Astrocyte (in vitro differentiated cells and primary cell): ENCODE measurements around the gene IQSEC3. TPM values are rescaled to one million over a fixed set of nuclear protein-coding genes. Genes with fewer than 3 reads are reported as not detected.
"Not testable (repeated sequence)": the region's sequence is repeated elsewhere in the genome, so short reads cannot be mapped to it uniquely, and the experiment has no call there.

Experiments
- DNase-seq: peaks from one replicate; pipeline ENCODE4 v3.0.0-alpha.2; 2010; ENCODE audit warnings: low read depth
- FAIRE-seq: peaks from 2 replicates; lab custom pipeline; 2011; peaks lifted over from hg19 to GRCh38; lab: Jason Lieb, UNC
- H2AFZ ChIP-seq: 2 replicates; pipeline ENCODE4 v1.6.0; 2012; ENCODE audit warnings: low read depth, low read length, inconsistent platforms
- H3K27ac ChIP-seq: 2 replicates; pipeline ENCODE4 v1.5.1; 2011; ENCODE audit warnings: low read depth, low read length, inconsistent platforms
- H3K27me3 ChIP-seq: 2 replicates; pipeline ENCODE4 v1.6.0; 2011; ENCODE audit warnings: low read length, inconsistent platforms; ENCODE audit not compliant: insufficient read depth
- H3K36me3 ChIP-seq: 2 replicates; pipeline ENCODE4 v1.5.1; 2011; ENCODE audit warnings: low read length, inconsistent platforms; ENCODE audit not compliant: insufficient read depth
- H3K4me1 ChIP-seq: 2 replicates; pipeline ENCODE4 v1.5.1; 2011; ENCODE audit warnings: low read length, inconsistent platforms; ENCODE audit not compliant: insufficient read depth
- H3K4me2 ChIP-seq: 2 replicates; pipeline ENCODE4 v1.6.0; 2012; ENCODE audit warnings: low read length, inconsistent platforms
- H3K4me3 ChIP-seq: 2 replicates; pipeline ENCODE4 v1.5.1; 2011; ENCODE audit warnings: low read depth, mild to moderate bottlenecking, low read length, inconsistent platforms; ENCODE audit not compliant: insufficient read depth
- H3K79me2 ChIP-seq: 2 replicates; pipeline ENCODE4 v1.6.0; 2012; ENCODE audit warnings: mild to moderate bottlenecking, low read length, inconsistent platforms; ENCODE audit not compliant: insufficient read depth
- H3K9ac ChIP-seq: 2 replicates; pipeline ENCODE4 v1.6.0; 2012; ENCODE audit warnings: mild to moderate bottlenecking, low read length, inconsistent platforms
- H3K9me3 ChIP-seq: 2 replicates; pipeline ENCODE4 v1.5.1; 2012; ENCODE audit warnings: low read depth, mild to moderate bottlenecking, low read length, inconsistent platforms; ENCODE audit not compliant: insufficient read depth
- H4K20me1 ChIP-seq: 2 replicates; pipeline ENCODE4 v1.6.0; 2012; ENCODE audit warnings: low read length, inconsistent platforms; ENCODE audit not compliant: insufficient read depth
- H3K27ac Mint-ChIP-seq: one replicate; pipeline ENCODE4 v1.8.0; 2021; ENCODE audit warnings: mild to moderate bottlenecking, mixed read lengths; ENCODE audit not compliant: unreplicated experiment
- H3K27me3 Mint-ChIP-seq: one replicate; pipeline ENCODE4 v1.8.0; 2021; ENCODE audit warnings: low read depth, mixed read lengths; ENCODE audit not compliant: unreplicated experiment
- H3K36me3 Mint-ChIP-seq: one replicate; pipeline ENCODE4 v1.8.0; 2021; ENCODE audit warnings: low read depth, mixed read lengths; ENCODE audit not compliant: unreplicated experiment
- H3K4me1 Mint-ChIP-seq: one replicate; pipeline ENCODE4 v1.8.0; 2021; ENCODE audit warnings: low read depth, mixed read lengths; ENCODE audit not compliant: unreplicated experiment
- H3K4me3 Mint-ChIP-seq: one replicate; pipeline ENCODE4 v1.8.0; 2021; ENCODE audit warnings: mild to moderate bottlenecking, moderate library complexity, mixed read lengths; ENCODE audit not compliant: unreplicated experiment
- H3K9me3 Mint-ChIP-seq: one replicate; pipeline ENCODE4 v1.8.0; 2021; ENCODE audit warnings: mild to moderate bottlenecking, mixed read lengths; ENCODE audit not compliant: unreplicated experiment
- total RNA-seq: library from RNA; stranded (reverse); gene quantifications from 2 replicates; pipeline ENCODE4 v1.2.1, GENCODE V29; 2021

IQSEC3 gene
- total RNA-seq, 1 donor from 2014 or later = 0.34 TPM

GRCh38 chr12:76102-76501, 9.5 kb downstream of the IQSEC3 start:
- not testable (repeated sequence) for FAIRE-seq, H3K27ac Mint-ChIP-seq, DNase-seq, H3K79me2 ChIP-seq, H3K9ac ChIP-seq, H3K4me1 ChIP-seq, H3K4me1 Mint-ChIP-seq, H3K36me3 Mint-ChIP-seq, H3K4me3 ChIP-seq, H3K9me3 ChIP-seq, H4K20me1 ChIP-seq, H3K4me3 Mint-ChIP-seq, H3K27ac ChIP-seq, H2AFZ ChIP-seq, H3K9me3 Mint-ChIP-seq, H3K4me2 ChIP-seq, H3K36me3 ChIP-seq
- H3K27me3 Mint-ChIP-seq = peaks cover 65% of the 10 kb centered on the region
- H3K27me3 ChIP-seq = peaks cover 23% of the 10 kb centered on the region

- not testable (repeated sequence) for H4K20me1 ChIP-seq, H3K79me2 ChIP-seq, H3K27ac ChIP-seq, H2AFZ ChIP-seq, H3K4me1 Mint-ChIP-seq, H3K4me2 ChIP-seq, H3K9me3 Mint-ChIP-seq, H3K9ac ChIP-seq, H3K4me3 Mint-ChIP-seq, DNase-seq, H3K36me3 Mint-ChIP-seq, FAIRE-seq, H3K36me3 ChIP-seq, H3K4me3 ChIP-seq, H3K9me3 ChIP-seq, H3K27ac Mint-ChIP-seq, H3K4me1 ChIP-seq
- H3K27me3 ChIP-seq = peaks cover 27% of the 10 kb centered on the region
- peaks cover 65% of the 10 kb centered on the region for H3K27me3 Mint-ChIP-seq
Measured at GRCh38 chr12:76551-76950, 10.0 kb downstream of the IQSEC3 start.

- H3K27ac ChIP-seq, H3K9me3 ChIP-seq, H2AFZ ChIP-seq, H3K27ac Mint-ChIP-seq, DNase-seq, H3K4me1 Mint-ChIP-seq, H3K4me2 ChIP-seq, FAIRE-seq, H3K9ac ChIP-seq, H3K4me1 ChIP-seq, H4K20me1 ChIP-seq, H3K79me2 ChIP-seq, H3K4me3 Mint-ChIP-seq, H3K36me3 ChIP-seq, H3K4me3 ChIP-seq, H3K36me3 Mint-ChIP-seq, H3K9me3 Mint-ChIP-seq: not testable (repeated sequence)
- H3K27me3 Mint-ChIP-seq = peaks cover 67% of the 10 kb centered on the region
- H3K27me3 ChIP-seq = peaks cover 33% of the 10 kb centered on the region
Measured at GRCh38 chr12:77101-77719, 10.6 kb downstream of the IQSEC3 start.

GRCh38 chr12:77769-78383, 11.3 kb downstream of the IQSEC3 start:
- not testable (repeated sequence) for H3K27ac ChIP-seq, H3K36me3 Mint-ChIP-seq, H3K36me3 ChIP-seq, H2AFZ ChIP-seq, H3K79me2 ChIP-seq, H4K20me1 ChIP-seq, H3K9me3 Mint-ChIP-seq, FAIRE-seq, H3K4me1 ChIP-seq, H3K4me3 ChIP-seq, H3K4me3 Mint-ChIP-seq, H3K4me1 Mint-ChIP-seq, H3K9me3 ChIP-seq, DNase-seq, H3K27ac Mint-ChIP-seq, H3K9ac ChIP-seq
- Histone ChIP-seq H3K27me3 (peaks cover 40% of the 10 kb centered on the region), H3K4me2 (peak overlapping the region; percentile 48)
- H3K27me3 Mint-ChIP-seq = peaks cover 73% of the 10 kb centered on the region
